Psoas muscle (tissue), 7 donors: ENCODE data around the gene IGFBP6. TPM values are rescaled to one million over a fixed set of nuclear protein-coding genes. Genes with fewer than 3 reads are reported as not detected.

Source experiments
- polyA plus RNA-seq, 3 donors: library from polyadenylated mRNA; stranded (reverse); fragments of 200-250 nt; gene quantifications; one replicate each; pipeline ENCODE4 v1.2.3, GENCODE V29; 2013
- total RNA-seq, 4 donors: library from RNA; stranded (reverse); fragmentation: NEBNext Ultra II Directional in 2 of 4; extraction: Animal tissue kit (Norgen Biotek cat#: 25700) in 2 of 4; gene quantifications; one replicate each; pipeline versions ENCODE4 v1.2.1 to v1.2.4, GENCODE V29; 2021 to 2023
- donor health status: healthy with polysubstance abuse.
- donor health status: DM: no; HTN: no; CAD: no; lungs with moderate emphysema.
- donor health status: Bipolar disorder and iron deficiency.
- donor health status: healthy.
- donor health status: DM: no; HTN: no; CAD: no.
- donor health status: DM: no; HTN: no; CAD: no.
- donor health status: DM: yes; HTN: yes; CAD: no.

Gene IGFBP6
- total and polyA plus RNA-seq, 7 donors: 6.4 to 27.0 (median 21.3) TPM

Other genes starting within 250 kb of the IGFBP6 start
- not detected for gene KRT78, start 248.7 kb upstream of the IGFBP6 start, total RNA-seq
- under 1 TPM in 1 of 3 donors, not detected in 2; 0.04 TPM for gene KRT78, start 248.7 kb upstream of the IGFBP6 start, polyA plus RNA-seq
- 1 to 10 TPM in 1 of 4 donors, under 1 TPM in 3; 0.54 to 1.3 (median 0.75) TPM for gene KRT8, start 192.6 kb upstream of the IGFBP6 start, total RNA-seq
- 1 to 10 TPM in 2 of 3 donors, under 1 TPM in 1; 0.59 to 1.2 (median 1.2) TPM for gene KRT8, start 192.6 kb upstream of the IGFBP6 start, polyA plus RNA-seq
- 1 to 10 TPM in 3 of 4 donors, under 1 TPM in 1; 0.99 to 1.7 (median 1.4) TPM for gene KRT18, start 148.5 kb upstream of the IGFBP6 start, total RNA-seq
- gene KRT18, start 148.5 kb upstream of the IGFBP6 start, polyA plus RNA-seq: 1 to 10 TPM in 2 of 3 donors, under 1 TPM in 1; 0.39 to 1.6 (median 1.3) TPM
- gene EIF4B, start 91.2 kb upstream of the IGFBP6 start, total RNA-seq: 100 to 1,000 TPM; 565 to 669 (median 617) TPM
- 100 to 1,000 TPM; 150 to 304 (median 207) TPM for gene EIF4B, start 91.2 kb upstream of the IGFBP6 start, polyA plus RNA-seq
- 100 to 1,000 TPM in 1 of 4 donors, 10 to 100 TPM in 3; 39.4 to 132 (median 70.7) TPM for gene TNS2, start 47.6 kb upstream of the IGFBP6 start, total RNA-seq
- 10 to 100 TPM; 37.7 to 48.9 (median 47.1) TPM for gene TNS2, start 47.6 kb upstream of the IGFBP6 start, polyA plus RNA-seq
- gene SPRYD3, start 18.3 kb upstream of the IGFBP6 start, total RNA-seq: 10 to 100 TPM; 19.7 to 22.6 (median 21.7) TPM
- gene SPRYD3, start 18.3 kb upstream of the IGFBP6 start, polyA plus RNA-seq: 10 to 100 TPM; 16.5 to 49.1 (median 34.2) TPM
- gene SOAT2, start 5.8 kb downstream of the IGFBP6 start, total RNA-seq: not detected
- under 1 TPM; 0.05 to 0.07 (median 0.07) TPM for gene SOAT2, start 5.8 kb downstream of the IGFBP6 start, polyA plus RNA-seq
- 10 to 100 TPM; 15.7 to 22.8 (median 19.8) TPM for gene ZNF740, start 83.1 kb downstream of the IGFBP6 start, total RNA-seq
- 1 to 10 TPM; 3.3 to 8.8 (median 4.7) TPM for gene ZNF740, start 83.1 kb downstream of the IGFBP6 start, polyA plus RNA-seq
- 1 to 10 TPM; 3.9 to 6.6 (median 5.9) TPM for gene CSAD, start 83.3 kb downstream of the IGFBP6 start, total RNA-seq
- 1 to 10 TPM; 5.5 to 7.8 (median 6.8) TPM for gene CSAD, start 83.3 kb downstream of the IGFBP6 start, polyA plus RNA-seq
- gene ITGB7, start 109.6 kb downstream of the IGFBP6 start, total RNA-seq: 1 to 10 TPM in 2 of 4 donors, under 1 TPM in 2; 0.40 to 1.6 (median 0.94) TPM
- under 1 TPM; 0.19 to 0.73 (median 0.35) TPM for gene ITGB7, start 109.6 kb downstream of the IGFBP6 start, polyA plus RNA-seq
- gene RARG, start 134.5 kb downstream of the IGFBP6 start, total RNA-seq: 10 to 100 TPM in 1 of 4 donors, 1 to 10 TPM in 3; 5.0 to 10.7 (median 6.2) TPM
- gene RARG, start 134.5 kb downstream of the IGFBP6 start, polyA plus RNA-seq: 10 to 100 TPM in 1 of 3 donors, 1 to 10 TPM in 2; 3.7 to 10.8 (median 8.2) TPM
- under 1 TPM in 2 of 4 donors, not detected in 2; 0.37 to 0.48 TPM for gene ESPL1, start 170.6 kb downstream of the IGFBP6 start, total RNA-seq
- under 1 TPM; 0.03 to 0.30 (median 0.08) TPM for gene ESPL1, start 170.6 kb downstream of the IGFBP6 start, polyA plus RNA-seq
- 100 to 1,000 TPM; 239 to 282 (median 266) TPM for gene PFDN5, start 197.9 kb downstream of the IGFBP6 start, total RNA-seq
- 100 to 1,000 TPM; 406 to 603 (median 474) TPM for gene PFDN5, start 197.9 kb downstream of the IGFBP6 start, polyA plus RNA-seq
- 10 to 100 TPM; 43.1 to 51.4 (median 44.5) TPM for gene MYG1, start 202.0 kb downstream of the IGFBP6 start, total RNA-seq
- 10 to 100 TPM; 34.6 to 68.9 (median 65.0) TPM for gene MYG1, start 202.0 kb downstream of the IGFBP6 start, polyA plus RNA-seq
- 10 to 100 TPM; 29.0 to 35.7 (median 31.5) TPM for gene AAAS, start 223.9 kb downstream of the IGFBP6 start, total RNA-seq
- gene AAAS, start 223.9 kb downstream of the IGFBP6 start, polyA plus RNA-seq: 10 to 100 TPM; 22.9 to 36.8 (median 34.0) TPM
- not detected for gene SP7, start 238.7 kb downstream of the IGFBP6 start, total RNA-seq
- not detected for gene SP7, start 238.7 kb downstream of the IGFBP6 start, polyA plus RNA-seq